ENCODE data around the gene DMAC1. TPM values are rescaled to one million over a fixed set of nuclear protein-coding genes. Genes with fewer than 3 reads are reported as not detected.

DMAC1 gene
- total and polyA plus RNA-seq, 2 donors (not counting 1 experiment from before 2014, with no cell fraction given) = 9.8 to 25.7 TPM

- Histone ChIP-seq H3K79me2 (ENCODE audit: control insufficient read depth, insufficient read depth, low read length) (peaks cover 19% of the 10 kb centered on the region), H3K27ac (ENCODE audit: low read length in 2 of 2) (no peak overlapping the region), H2AFZ (ENCODE audit: insufficient read depth, low read depth, low read length, poor library complexity, severe bottlenecking) (no peak overlapping the region), H3K4me1 (ENCODE audit: control insufficient read depth in 2 of 2, insufficient read depth in 2 of 2, low read length in 2 of 2) (peaks cover 10 to 12% of the 10 kb centered on the region in 2 donors), H4K20me1 (ENCODE audit: control insufficient read depth, insufficient read depth, low read length, poor library complexity, severe bottlenecking) (no peaks in the 10 kb centered on the region), H3K9me3 (ENCODE audit: control extremely low read depth in 1 of 3, control insufficient read depth in 2 of 3, insufficient read depth in 1 of 3, low read length in 2 of 3) (no peaks in the 10 kb centered on the region), H3K4me3 (ENCODE audit: control extremely low read depth in 1 of 5, extremely low read depth in 1 of 5, insufficient read depth in 1 of 5, low read depth in 2 of 5, low read length in 4 of 5) (no peak overlapping the region), H3K9ac (ENCODE audit: low read length) (no peak overlapping the region), H3K4me2 (replicated peaks; ENCODE audit: low read depth, low read length, poor library complexity, severe bottlenecking) (no peak overlapping the region), H3K36me3 (replicated peaks in 1 of 2; ENCODE audit: control extremely low read depth in 1 of 2, control insufficient read depth in 1 of 2, extremely low read depth in 1 of 2, insufficient read depth in 2 of 2, low read length in 1 of 2) (peaks cover 0 to 2% of the 10 kb centered on the region in 2 experiments), H3K27me3 (replicated peaks in 1 of 4; ENCODE audit: control extremely low read depth in 1 of 4, control insufficient read depth in 3 of 4, insufficient read depth in 4 of 4, low read length in 3 of 4) (no peaks in the 10 kb centered on the region)
- TF ChIP-seq, protein P1, sequence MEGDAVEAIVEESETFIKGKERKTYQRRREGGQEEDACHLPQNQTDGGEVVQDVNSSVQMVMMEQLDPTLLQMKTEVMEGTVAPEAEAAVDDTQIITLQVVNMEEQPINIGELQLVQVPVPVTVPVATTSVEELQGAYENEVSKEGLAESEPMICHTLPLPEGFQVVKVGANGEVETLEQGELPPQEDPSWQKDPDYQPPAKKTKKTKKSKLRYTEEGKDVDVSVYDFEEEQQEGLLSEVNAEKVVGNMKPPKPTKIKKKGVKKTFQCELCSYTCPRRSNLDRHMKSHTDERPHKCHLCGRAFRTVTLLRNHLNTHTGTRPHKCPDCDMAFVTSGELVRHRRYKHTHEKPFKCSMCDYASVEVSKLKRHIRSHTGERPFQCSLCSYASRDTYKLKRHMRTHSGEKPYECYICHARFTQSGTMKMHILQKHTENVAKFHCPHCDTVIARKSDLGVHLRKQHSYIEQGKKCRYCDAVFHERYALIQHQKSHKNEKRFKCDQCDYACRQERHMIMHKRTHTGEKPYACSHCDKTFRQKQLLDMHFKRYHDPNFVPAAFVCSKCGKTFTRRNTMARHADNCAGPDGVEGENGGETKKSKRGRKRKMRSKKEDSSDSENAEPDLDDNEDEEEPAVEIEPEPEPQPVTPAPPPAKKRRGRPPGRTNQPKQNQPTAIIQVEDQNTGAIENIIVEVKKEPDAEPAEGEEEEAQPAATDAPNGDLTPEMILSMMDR (IDR thresholded peaks at IDR 0.05) = no peak
- TF ChIP-seq EZH2 (IDR thresholded peaks at IDR 0.05; ENCODE audit: borderline replicate concordance, insufficient read depth, low read depth, low read length, poor library complexity, severe bottlenecking) = no peak
- Mint-ChIP-seq H3K4me3 (no peak overlapping the region), H3K4me1 (peaks cover 15% of the 10 kb centered on the region), H3K9me3 (ENCODE audit: insufficient read depth) (no peaks in the 10 kb centered on the region), H3K27me3 (peaks cover 3% of the 10 kb centered on the region), H3K27ac (no peak overlapping the region)
- no peak for DNase-seq
- ChIA-PET CTCF (no interaction called here), POLR2A (no interaction called here)
- ATAC-seq (ENCODE audit: low read depth) = no peak
- intact Hi-C loops (cut with micrococcal nuclease) = no loop called here
These were observed 3.1 kb upstream of the DMAC1 start for GRCh38 chr9:7802666-7803065.

- no peaks in the 10 kb centered on the region for H3K27me3 Mint-ChIP-seq
- H3K27ac ChIP-seq (ENCODE audit: low read length in 2 of 2) = peak overlapping the region in 1 of 2 donors; percentile 87
These were observed 337 bp upstream of the DMAC1 start for GRCh38 chr9:7799944-7800285.

More at GRCh38 chr9:7799944-7800285, 337 bp upstream of the DMAC1 start:
- peak overlapping the region; percentile 98 for H3K4me3 Mint-ChIP-seq
- TF ChIP-seq, protein P1 (IDR thresholded peaks at IDR 0.05) = no peak
- TF ChIP-seq EZH2 (IDR thresholded peaks at IDR 0.05; ENCODE audit: borderline replicate concordance, insufficient read depth, low read depth, low read length, poor library complexity, severe bottlenecking) = no peak
- H3K4me2 ChIP-seq (replicated peaks; ENCODE audit: low read depth, low read length, poor library complexity, severe bottlenecking) = peak overlapping the region; percentile 84
- peaks cover 0 to 23% of the 10 kb centered on the region in 2 experiments for H3K36me3 ChIP-seq (replicated peaks in 1 of 2; ENCODE audit: control extremely low read depth in 1 of 2, control insufficient read depth in 1 of 2, extremely low read depth in 1 of 2, insufficient read depth in 2 of 2, low read length in 1 of 2)
- peak overlapping the region; percentile 19 to 92 (median 90) for H3K4me3 ChIP-seq (ENCODE audit: control extremely low read depth in 1 of 5, extremely low read depth in 1 of 5, insufficient read depth in 1 of 5, low read depth in 2 of 5, low read length in 4 of 5)
- ChIA-PET CTCF (no interaction called here), POLR2A (no interaction called here)
- ATAC-seq (ENCODE audit: low read depth) (peak; percentile 2), DNase-seq (no peak)
- H3K4me1 ChIP-seq (ENCODE audit: control insufficient read depth in 2 of 2, insufficient read depth in 2 of 2, low read length in 2 of 2) = peaks cover 10 to 12% of the 10 kb centered on the region in 2 donors
- no peaks in the 10 kb centered on the region for H3K9me3 ChIP-seq (ENCODE audit: control extremely low read depth in 1 of 3, control insufficient read depth in 2 of 3, insufficient read depth in 1 of 3, low read length in 2 of 3)
- H3K27me3 ChIP-seq (replicated peaks in 1 of 4; ENCODE audit: control extremely low read depth in 1 of 4, control insufficient read depth in 3 of 4, insufficient read depth in 4 of 4, low read length in 3 of 4) = no peaks in the 10 kb centered on the region
- H3K4me1 Mint-ChIP-seq = peaks cover 22% of the 10 kb centered on the region
- H4K20me1 ChIP-seq (ENCODE audit: control insufficient read depth, insufficient read depth, low read length, poor library complexity, severe bottlenecking) = no peaks in the 10 kb centered on the region
- no CpG with 5 or more reads among the region's 8 CpGs for WGBS (ENCODE audit: insufficient coverage)
- peak overlapping the region; percentile 97 for H2AFZ ChIP-seq (ENCODE audit: insufficient read depth, low read depth, low read length, poor library complexity, severe bottlenecking)
- H3K9me3 Mint-ChIP-seq (ENCODE audit: insufficient read depth) = no peaks in the 10 kb centered on the region
- H3K9ac ChIP-seq (ENCODE audit: low read length) = peak overlapping the region; percentile 97
- intact Hi-C loops (cut with micrococcal nuclease) = loop anchor here (2.0 kb wide), 1 partner anchor 177 kb away; no protein-coding TSS in a partner anchor
- peak overlapping the region; percentile 95 for H3K27ac Mint-ChIP-seq
- peaks cover 19% of the 10 kb centered on the region for H3K79me2 ChIP-seq (ENCODE audit: control insufficient read depth, insufficient read depth, low read length)

Measured in B cell (primary cell).